OCI-LY1 (cell line): ENCODE results near the gene NEURL1.

Experiments used
- EZH2 ChIP-seq: fragments of 200-600 bp; sonication (generic), shearing (Covaris generic); IDR thresholded peaks from 2 replicates; pipeline ENCODE4 v1.8.0; 2017; ENCODE audit warnings: borderline replicate concordance, mixed run types, mild to moderate bottlenecking, antibody characterized with exemption, low read length, moderate library complexity, mixed read lengths
- TF ChIP-seq, protein P1 (sequence below): fragments of 200-600 bp; sonication (generic), shearing (Covaris generic); IDR thresholded peaks from 2 replicates; pipeline ENCODE4 v1.5.1; 2017; ENCODE audit warnings: mild to moderate bottlenecking, antibody characterized with exemption, low read length, moderate library complexity, mixed read lengths

DNA sequence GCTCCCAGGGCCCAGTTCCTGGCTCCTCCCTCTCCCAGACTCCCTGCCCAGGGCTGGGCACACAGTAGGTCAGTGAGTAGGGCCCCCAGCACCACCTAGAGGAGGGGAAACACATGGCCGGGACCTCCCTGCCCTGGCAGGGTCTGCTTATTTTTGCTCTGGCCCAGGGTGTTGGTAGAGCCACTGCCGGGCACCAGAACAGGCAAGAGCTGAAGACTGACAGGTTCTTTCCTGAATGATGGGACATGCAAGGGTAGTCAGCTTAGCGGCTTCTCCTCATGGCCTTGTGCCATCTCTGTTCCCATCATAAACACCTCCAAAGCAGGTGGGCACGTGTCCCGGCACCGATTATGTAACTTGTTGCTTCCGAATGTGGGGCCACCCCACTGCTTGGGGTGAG is 86.5 kb downstream of the NEURL1 start:
- TF ChIP-seq, protein P1, sequence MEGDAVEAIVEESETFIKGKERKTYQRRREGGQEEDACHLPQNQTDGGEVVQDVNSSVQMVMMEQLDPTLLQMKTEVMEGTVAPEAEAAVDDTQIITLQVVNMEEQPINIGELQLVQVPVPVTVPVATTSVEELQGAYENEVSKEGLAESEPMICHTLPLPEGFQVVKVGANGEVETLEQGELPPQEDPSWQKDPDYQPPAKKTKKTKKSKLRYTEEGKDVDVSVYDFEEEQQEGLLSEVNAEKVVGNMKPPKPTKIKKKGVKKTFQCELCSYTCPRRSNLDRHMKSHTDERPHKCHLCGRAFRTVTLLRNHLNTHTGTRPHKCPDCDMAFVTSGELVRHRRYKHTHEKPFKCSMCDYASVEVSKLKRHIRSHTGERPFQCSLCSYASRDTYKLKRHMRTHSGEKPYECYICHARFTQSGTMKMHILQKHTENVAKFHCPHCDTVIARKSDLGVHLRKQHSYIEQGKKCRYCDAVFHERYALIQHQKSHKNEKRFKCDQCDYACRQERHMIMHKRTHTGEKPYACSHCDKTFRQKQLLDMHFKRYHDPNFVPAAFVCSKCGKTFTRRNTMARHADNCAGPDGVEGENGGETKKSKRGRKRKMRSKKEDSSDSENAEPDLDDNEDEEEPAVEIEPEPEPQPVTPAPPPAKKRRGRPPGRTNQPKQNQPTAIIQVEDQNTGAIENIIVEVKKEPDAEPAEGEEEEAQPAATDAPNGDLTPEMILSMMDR: no peak
- no peak for TF ChIP-seq EZH2
